HG03354 (cell line): ENCODE data around the gene ABCA2.
"Not testable (repeated sequence)": the region's sequence is repeated elsewhere in the genome, so short reads cannot be mapped to it uniquely, and the experiment has no call there.

Experiments used
- ATAC-seq: cut with Tn5 transposase; IDR thresholded peaks from one replicate; pipeline ENCODE4 v1.9.1; 2021; ENCODE audit warnings: mild to moderate bottlenecking; ENCODE audit not compliant: unreplicated experiment, poor library complexity, severe bottlenecking

The ABCA2 gene

DNA sequence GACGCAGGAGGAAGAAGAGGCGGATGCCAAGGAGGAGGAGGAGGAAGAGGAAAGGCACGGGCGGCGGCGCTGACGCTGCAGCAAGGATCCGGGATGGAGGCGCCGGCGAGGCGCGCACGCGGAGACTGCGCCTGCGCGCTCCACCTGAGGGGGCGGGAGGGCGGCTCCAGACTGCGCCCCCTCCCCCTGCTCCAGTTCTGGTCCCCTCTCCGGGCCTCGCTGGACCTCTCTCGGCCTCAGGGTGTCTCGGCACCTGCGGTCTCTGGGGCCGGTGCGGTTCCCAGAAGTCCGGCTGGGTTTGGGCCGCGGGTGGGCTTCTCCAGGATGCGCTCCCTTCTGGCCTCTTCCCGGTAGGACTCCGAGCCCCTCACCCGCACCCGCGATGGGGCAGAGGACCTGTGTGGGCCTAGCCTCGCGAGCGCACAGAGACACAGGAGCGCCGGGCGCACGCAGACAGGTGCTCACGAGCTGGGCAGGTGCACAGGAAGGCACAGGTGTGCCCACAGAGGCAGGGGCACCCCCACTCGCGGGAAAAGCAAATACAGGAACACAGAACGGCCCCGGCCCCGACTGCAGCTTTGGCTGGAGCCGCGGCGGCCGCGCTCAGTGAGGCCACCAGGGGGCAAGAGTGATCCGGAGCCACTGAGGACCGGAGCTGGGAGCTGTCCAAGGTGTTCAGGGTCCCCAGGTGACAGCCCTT is 18.2 kb upstream of the ABCA2 start, which contains the start of gene NPDC1:
NPDC1 (minus strand) TSS at position 90 of the 700 bp plus-strand sequence. CDS start 188 bp downstream, outside the sequence.
- peak; percentile 57 for ATAC-seq

DNA sequence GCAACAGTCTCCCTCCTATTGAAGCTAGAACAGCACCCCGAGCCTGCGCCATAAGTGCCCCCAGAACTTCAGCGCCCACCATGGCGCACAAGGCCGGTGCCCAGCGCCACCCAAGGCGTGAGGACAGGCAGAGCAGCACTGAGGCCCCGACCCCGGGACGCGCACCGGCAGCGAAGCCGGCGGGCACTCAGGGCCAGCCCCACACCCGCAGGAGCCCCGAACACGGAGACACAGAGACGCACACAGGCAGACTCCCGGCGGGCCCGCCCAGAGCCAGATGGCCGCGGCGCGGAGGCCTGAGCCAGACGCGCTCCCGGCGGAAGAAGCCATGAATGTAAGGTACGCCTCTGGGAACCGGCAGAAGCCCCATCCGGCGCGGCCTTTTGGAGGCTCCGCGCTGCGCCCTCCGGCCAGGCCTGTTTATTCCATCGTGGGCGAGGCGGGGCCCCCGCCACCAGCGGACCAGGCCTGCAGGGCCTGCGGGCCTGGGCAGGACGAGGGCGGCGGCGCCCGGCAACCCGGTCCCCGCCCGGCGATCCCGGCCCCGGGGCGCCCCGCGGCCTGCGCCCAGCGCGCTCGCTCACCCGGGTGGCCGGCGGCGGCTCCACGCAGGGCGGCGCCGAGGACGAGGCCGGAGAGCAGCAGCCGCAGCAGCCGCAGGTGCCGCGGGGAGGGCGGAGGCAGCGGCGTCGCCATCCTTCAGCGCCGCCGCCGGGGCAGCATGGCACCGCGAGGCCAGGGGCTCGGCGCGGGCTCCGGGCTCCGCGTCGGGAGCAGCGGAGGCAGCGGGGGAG is 17.5 kb upstream of the ABCA2 start:
- no peak for ATAC-seq

DNA sequence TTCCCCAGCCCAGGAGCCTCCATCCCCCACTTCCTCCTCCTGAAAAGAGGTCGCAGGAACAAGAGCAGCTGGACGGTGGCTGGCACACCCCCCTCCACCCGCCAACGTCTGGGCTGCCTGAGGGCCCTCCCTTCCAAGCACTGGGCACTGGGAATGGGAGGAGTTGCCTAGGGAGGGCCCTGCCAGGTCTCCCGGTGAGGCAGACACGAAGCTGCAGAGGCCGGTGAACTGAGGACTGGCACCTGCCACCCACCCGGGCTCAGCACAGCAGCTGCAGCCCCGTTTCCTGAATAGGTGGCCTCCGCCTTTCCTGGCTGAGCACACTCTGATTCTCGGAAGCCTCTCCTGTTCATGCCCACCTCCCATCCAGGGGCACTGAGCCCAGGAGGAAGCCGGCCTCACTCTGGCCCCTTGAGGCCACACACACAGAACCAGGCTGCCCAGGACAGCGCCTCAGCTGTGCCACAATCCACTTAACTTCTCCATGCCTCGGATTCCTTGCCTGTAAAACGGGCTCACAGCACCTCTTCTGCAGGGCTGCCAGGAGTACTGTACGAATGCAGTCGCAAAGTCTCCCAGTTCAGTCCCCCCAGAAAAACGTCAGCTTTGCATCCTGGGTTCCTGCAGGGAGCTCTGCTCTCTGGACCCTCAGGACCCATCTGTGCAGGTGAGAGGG is 16.6 kb upstream of the ABCA2 start:
- no peak for ATAC-seq

GRCh38 chr9:137044037-137044436 is 16.0 kb upstream of the ABCA2 start:
- ATAC-seq = no peak

GRCh38 chr9:137042751-137043727 is 15.0 kb upstream of the ABCA2 start:
- no peak for ATAC-seq

DNA sequence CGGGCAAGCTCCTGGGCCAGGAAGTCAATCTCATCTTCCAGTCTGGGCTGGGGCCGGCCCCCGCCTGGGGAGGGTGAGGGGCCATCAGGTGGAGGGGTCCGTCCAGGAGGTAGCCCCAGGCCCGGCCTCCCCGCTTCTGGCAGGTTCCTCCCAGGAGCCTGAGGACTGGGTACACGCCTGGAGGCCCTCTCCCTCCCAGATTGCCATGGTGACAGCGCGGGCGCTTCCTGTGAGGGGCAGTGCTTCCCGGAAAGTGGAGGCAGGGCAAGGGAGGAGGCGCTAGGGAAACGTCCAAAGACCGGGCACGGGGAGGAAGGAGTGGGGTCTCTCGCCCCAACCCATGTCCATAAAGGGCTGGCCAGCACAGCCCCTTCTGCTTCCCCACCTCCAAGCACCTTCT is 13.1 kb upstream of the ABCA2 start:
- no peak for ATAC-seq

GRCh38 chr9:137040568-137040967 is 12.5 kb upstream of the ABCA2 start:
- ATAC-seq = no peak

DNA sequence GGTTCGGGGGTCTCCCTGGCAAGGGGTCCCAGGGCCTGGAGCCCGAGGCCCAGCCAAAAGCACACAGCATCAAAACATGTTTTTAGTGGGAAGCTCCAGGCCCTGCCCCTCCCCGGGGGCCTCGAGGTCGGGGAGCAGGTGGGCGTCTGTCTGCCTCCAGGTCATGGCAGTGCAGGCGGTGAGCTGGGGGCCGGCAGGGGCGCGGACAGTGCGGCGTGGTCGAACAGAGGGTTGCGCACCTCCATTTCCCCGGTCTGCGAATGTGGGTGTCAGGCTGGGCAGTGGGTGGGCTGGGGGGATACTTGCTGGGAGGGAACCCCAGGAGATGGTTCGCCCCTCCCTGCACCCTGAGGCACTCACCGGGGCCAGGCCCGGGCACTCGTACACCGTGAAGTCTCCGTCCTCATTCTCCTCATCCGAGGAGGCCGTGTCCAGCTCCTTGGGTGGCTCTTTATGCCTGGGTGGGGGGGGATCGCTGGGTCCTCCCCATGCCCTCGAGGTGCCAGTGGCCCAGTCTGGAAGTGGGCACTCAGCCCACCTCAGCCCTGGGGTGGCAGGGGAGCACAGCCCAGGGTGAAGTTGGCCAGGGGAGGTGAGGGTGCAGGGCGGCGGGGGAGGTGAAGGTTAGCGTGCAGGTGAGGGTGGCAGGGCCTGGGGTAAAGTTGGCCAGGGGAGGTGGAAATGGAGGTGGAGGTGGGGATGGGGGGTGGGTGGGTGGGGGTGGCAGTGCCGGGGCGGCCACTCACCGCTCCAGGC is 11.8 kb upstream of the ABCA2 start:
- ATAC-seq = no peak

DNA sequence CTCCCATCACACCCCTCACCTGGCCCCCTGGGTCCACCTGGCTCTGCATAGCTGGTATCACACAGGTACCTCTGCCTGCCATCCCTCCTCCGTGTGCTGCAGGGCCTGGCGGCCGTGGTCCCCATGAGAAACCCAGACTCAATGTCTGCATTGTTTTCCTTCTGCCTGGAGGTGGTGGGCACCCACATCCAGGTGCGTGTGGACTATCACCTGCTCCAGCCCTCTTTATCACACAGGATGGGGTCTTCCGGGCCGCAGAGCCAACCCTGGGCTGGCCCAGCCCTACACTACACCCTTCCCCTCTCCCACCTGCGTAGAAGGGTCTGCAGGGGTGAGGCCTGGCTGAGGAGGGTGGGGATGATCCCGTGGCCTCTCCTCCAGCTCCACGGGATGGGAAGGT is 10.9 kb upstream of the ABCA2 start:
- no peak for ATAC-seq

DNA sequence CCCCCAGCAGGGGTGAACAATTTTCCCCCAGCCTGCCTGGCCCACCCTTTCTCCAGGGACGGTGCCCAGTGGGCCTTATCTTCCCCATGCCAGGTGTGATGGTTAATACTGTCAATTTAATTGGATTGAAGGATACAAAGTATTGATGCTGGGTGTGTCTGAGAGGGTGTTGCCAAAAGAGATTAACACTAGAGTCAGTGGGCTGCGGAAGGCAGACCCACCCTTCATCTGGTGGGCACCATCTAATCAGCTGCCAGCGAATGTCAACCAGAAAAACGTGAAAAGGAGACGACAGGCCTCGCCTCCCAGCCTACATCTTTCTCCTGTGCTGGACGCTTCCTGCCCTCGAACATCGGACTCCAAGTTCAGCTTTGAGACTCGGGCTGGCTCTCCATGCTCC is 9.4 kb upstream of the ABCA2 start:
- no peak for ATAC-seq

DNA sequence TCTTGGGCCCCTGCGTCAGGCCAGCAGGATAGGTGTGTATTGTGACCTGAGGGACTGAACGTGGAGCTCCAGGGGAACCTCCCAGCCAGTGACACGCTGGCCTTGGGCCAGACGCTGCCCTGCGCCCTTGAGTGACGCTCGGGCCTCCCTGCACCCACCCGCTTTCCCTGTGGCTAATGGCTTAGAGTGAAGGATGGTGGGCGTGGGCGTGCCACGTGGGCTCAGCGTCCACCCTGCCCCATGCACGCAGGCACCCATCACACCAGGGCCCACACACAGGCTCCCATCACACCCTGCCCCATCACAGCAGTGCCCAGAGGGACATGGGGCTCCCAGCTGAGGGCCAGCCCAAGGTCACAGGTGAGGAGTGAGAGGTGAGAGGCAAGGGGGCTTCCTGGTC is 9.0 kb upstream of the ABCA2 start:
- ATAC-seq = no peak

DNA sequence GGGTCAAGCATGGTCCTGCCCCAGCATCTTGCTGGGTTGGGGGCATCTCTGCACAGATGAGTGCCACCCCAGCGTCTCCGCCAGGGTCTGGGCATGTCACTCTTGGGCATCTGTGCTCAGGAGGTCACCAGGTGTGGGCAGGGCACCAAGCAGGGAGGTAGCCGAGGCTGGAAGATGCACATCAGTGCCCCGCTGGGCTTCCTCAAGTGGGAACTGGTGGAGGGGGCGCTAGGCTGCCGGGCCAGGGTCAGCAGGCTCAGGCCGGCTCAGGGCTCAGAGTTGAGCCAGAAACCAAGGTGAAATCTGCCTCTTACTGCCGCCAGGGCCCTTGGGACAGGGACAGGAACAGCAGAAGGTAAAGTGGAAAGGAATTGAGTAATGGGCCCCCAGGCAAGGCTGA is 7.9 kb upstream of the ABCA2 start:
- ATAC-seq = no peak

DNA sequence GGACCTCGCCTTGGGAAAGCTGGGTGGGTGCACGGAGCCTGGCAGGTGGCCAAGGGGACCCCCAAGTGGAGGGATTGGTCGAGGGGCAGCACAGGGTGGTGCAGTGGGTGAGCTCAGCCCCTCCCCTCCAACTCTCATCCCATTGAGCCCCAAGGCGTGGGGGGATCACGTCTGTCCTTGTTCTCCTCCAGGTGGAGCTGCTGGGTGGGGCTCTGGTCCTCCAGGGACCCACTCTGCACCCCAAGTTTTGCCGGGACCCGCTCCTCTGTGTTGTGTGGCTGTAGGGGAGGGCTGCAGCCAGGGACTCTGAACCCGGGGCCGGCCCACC is 7.4 kb upstream of the ABCA2 start:
- peak; percentile 15 for ATAC-seq

DNA sequence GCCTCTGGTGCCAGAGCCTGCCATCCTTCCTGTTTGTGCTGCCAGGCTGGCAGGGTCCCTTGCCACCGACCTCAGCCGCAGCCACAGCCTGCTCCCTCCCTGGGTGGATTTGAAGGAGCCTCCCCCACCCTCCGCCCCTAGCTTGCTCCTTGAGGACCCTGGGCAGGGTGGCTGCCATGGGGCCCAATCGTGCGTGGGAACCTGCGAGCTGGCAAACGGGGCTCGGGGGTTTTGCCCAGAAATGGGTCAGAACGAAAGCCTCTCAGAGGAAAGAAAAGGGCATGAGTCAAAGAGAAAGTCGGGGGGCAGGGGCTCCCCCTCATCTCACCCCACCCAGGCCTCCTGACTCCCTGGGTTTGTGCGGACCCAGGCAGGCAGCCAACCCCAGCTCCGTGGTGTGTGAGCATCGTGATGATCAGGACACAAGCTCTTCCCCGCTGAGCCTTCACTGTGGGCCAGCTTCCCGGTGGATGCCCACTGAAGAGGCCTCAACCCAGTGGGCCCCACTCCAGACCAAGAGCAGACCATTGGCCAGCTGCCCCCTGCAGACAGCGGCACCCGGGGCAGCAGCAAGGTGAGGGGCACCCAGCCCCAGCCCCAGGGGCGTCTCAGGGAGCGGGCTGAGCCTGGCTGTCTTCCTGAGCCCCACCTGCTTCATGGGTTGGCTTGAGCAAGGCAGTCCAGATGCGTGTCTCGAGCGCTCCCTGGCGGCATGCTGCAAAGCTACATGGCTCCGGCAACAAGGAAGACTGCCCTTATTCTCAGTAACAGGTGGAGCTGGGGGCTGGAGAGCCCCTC is 6.9 kb upstream of the ABCA2 start:
- peak; percentile 60 for ATAC-seq

GRCh38 chr9:137034039-137034708 is 6.1 kb upstream of the ABCA2 start:
- ATAC-seq = no peak

DNA sequence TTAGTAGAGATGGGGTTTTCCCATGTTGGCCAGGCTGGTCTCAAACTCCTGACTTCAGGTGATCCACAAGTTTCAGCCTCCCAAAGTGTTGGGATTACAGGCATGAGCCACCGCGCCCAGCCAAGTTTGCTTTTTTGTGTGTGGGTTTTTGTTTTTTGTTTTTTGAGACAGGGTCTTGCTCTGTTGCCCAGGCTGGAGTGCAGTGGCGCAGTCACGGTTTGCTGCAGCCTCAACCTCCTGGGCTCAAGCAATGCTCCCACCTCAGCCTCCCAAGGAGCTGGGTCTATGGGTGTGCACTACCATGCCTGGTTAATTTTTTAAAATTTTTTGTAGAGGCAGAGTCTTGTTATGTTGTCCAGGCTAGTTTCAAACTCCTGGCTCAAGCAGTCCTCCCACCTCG is 5.4 kb upstream of the ABCA2 start:
- not testable (repeated sequence) for ATAC-seq

DNA sequence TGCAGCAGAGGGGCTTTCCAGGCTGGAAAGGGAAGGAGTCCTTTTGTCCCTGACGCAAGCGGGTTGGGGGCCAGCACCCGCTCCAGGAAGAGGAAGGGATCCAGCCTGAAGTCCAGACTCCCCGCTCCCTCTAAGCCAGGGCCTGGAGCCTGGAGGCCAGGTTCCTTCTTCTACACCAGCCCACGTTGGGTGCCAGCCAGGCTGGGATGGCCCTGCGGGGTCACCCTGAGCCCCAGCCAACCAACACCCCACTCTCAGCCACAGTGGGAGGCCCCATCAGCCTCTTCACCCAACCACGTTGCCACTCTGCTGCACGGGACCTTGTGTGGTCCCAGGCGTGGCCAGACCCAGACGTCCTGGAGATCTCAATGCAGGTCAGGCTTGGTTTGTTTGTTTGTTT is 4.8 kb upstream of the ABCA2 start:
- no peak for ATAC-seq
